ENCODE data around the gene MIDN. TPM values are rescaled to one million over a fixed set of nuclear protein-coding genes. Genes with fewer than 3 reads are reported as not detected.

The MIDN gene
- total and polyA plus RNA-seq, 2 donors (not counting 3 experiments of a cell fraction or from before 2014, with no cell fraction given): 20.0 to 85.9 TPM

DNA sequence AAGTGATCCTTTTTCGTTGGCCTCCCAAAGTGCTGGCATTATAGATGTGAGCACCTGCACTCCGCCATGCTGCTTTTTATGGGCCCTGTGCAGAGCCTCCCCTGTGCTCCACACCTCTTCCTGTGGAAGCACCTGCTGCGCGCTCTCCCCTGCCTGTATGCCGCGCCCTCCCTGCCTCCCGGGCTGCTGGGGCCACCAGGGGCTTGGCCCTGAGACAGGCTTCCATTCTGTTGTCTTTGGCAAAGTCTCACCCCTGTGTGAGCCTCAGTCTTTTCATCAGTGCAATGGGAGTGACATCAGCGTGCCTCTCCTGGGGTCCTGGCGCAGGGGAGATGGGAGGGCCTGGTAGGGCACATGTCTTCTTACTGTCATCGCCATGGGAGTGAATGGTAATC is 28.2 kb downstream of the MIDN start:
- DNase-seq (ENCODE audit: low read depth, low spot score) (no peak), FAIRE-seq (no peak)
- Histone ChIP-seq H3K9me1 (replicated peaks; ENCODE audit: control insufficient read depth, extremely low read depth, insufficient read depth, low read length) (no peaks in the 10 kb centered on the region), H3K4me1 (ENCODE audit: control insufficient read depth, extremely low read depth, insufficient read depth, low read length) (peaks cover 20% of the 10 kb centered on the region), H2AFZ (ENCODE audit: low read depth, low read length) (no peak overlapping the region), H3K4me2 (ENCODE audit: insufficient read depth, low read length) (peak overlapping the region; percentile 74), H4K20me1 (replicated peaks; ENCODE audit: control insufficient read depth, extremely low read depth, insufficient read depth, low read length) (no peaks in the 10 kb centered on the region), H3K9ac (replicated peaks; ENCODE audit: extremely low read depth, insufficient read depth, low read length) (peak overlapping the region; percentile 70), H3K27me3 (ENCODE audit: control insufficient read depth in 2 of 2, insufficient read depth in 2 of 2, low read length in 2 of 2) (no peaks in the 10 kb centered on the region), H3K9me3 (replicated peaks; ENCODE audit: control insufficient read depth, insufficient read depth, low read length) (no peaks in the 10 kb centered on the region), H3K4me3 (replicated peaks in 1 of 3; ENCODE audit: insufficient read depth in 1 of 3, low read depth in 1 of 3, low read length in 3 of 3) (no peak overlapping the region), H3K36me3 (ENCODE audit: control insufficient read depth in 2 of 2, extremely low read depth in 1 of 2, insufficient read depth in 2 of 2, low read length in 2 of 2) (peaks cover 20 to 32% of the 10 kb centered on the region in 2 experiments), H3K27ac (ENCODE audit: insufficient read depth, low read depth, low read length) (peak overlapping the region; percentile 62), H3K79me2 (ENCODE audit: control insufficient read depth, insufficient read depth, low read length) (peaks cover 27% of the 10 kb centered on the region)
- intact Hi-C loops (cut with micrococcal nuclease) (no loop called here), dilution Hi-C loops (cut with MboI; ENCODE audit: extremely low pct_ligation_motif_present, low sequenced_read_pairs) (no loop called here)
- BruUV-seq (replicated peaks): no TSS peak
- CTCF ChIA-PET: interaction anchor here (1.7 kb wide), 1 partner anchor 32 kb away, joined by 18 read pairs; no protein-coding TSS in a partner anchor
- no peak for TF ChIP-seq JUN (IDR thresholded peaks at IDR 0.05; ENCODE audit: borderline replicate concordance, insufficient read depth, insufficient read length, low read depth)
- no peak for TF ChIP-seq EZH2 (IDR thresholded peaks at IDR 0.05; ENCODE audit: borderline replicate concordance, low read depth, low read length, severe bottlenecking)
- POLR2A ChIA-PET: no interaction called here

- Histone ChIP-seq H3K9me3 (replicated peaks; ENCODE audit: control insufficient read depth, insufficient read depth, low read length) (no peaks in the 10 kb centered on the region), H2AFZ (ENCODE audit: low read depth, low read length) (no peak overlapping the region), H3K9me1 (replicated peaks; ENCODE audit: control insufficient read depth, extremely low read depth, insufficient read depth, low read length) (no peaks in the 10 kb centered on the region), H3K79me2 (ENCODE audit: control insufficient read depth, insufficient read depth, low read length) (peaks cover 23% of the 10 kb centered on the region), H3K4me1 (ENCODE audit: control insufficient read depth, extremely low read depth, insufficient read depth, low read length) (peaks cover 18% of the 10 kb centered on the region), H3K4me2 (ENCODE audit: insufficient read depth, low read length) (no peak overlapping the region), H3K27me3 (ENCODE audit: control insufficient read depth in 2 of 2, insufficient read depth in 2 of 2, low read length in 2 of 2) (no peaks in the 10 kb centered on the region), H4K20me1 (replicated peaks; ENCODE audit: control insufficient read depth, extremely low read depth, insufficient read depth, low read length) (no peaks in the 10 kb centered on the region), H3K27ac (ENCODE audit: insufficient read depth, low read depth, low read length) (no peak overlapping the region), H3K4me3 (replicated peaks in 1 of 3; ENCODE audit: insufficient read depth in 1 of 3, low read depth in 1 of 3, low read length in 3 of 3) (no peak overlapping the region), H3K9ac (replicated peaks; ENCODE audit: extremely low read depth, insufficient read depth, low read length) (no peak overlapping the region), H3K36me3 (ENCODE audit: control insufficient read depth in 2 of 2, extremely low read depth in 1 of 2, insufficient read depth in 2 of 2, low read length in 2 of 2) (peaks cover 16 to 28% of the 10 kb centered on the region in 2 experiments)
- FAIRE-seq (no peak), DNase-seq (ENCODE audit: low read depth, low spot score) (no peak)
- CTCF ChIA-PET: no interaction called here
- no TSS peak for BruUV-seq (replicated peaks)
- intact Hi-C loops (cut with micrococcal nuclease): no loop called here
- POLR2A ChIA-PET: interaction anchor here (1.0 kb wide), 1 partner anchor 8 kb away, joined by 3 read pairs; the partner anchor contains the start of gene CIRBP
- TF ChIP-seq EZH2 (IDR thresholded peaks at IDR 0.05; ENCODE audit: borderline replicate concordance, low read depth, low read length, severe bottlenecking) (no peak), POLR2AphosphoS5 (IDR thresholded peaks at IDR 0.05; ENCODE audit: insufficient read depth, low read depth, low read length) (no peak), MAX (IDR thresholded peaks at IDR 0.05; ENCODE audit: insufficient read depth, insufficient read length) (no peak), POLR2A (IDR thresholded peaks at IDR 0.05; ENCODE audit: low read depth, low read length) (no peak), JUN (IDR thresholded peaks at IDR 0.05; ENCODE audit: borderline replicate concordance, insufficient read depth, insufficient read length, low read depth) (no peak), GATA2 (IDR thresholded peaks at IDR 0.05; ENCODE audit: insufficient read depth, insufficient read length, low read depth, low read length) (no peak), FOS (IDR thresholded peaks at IDR 0.05; ENCODE audit: borderline replicate concordance, insufficient read depth, low read length) (no peak), MYC (IDR thresholded peaks at IDR 0.05; ENCODE audit: low read depth, low read length) (no peak)
- TF ChIP-seq, protein P1, sequence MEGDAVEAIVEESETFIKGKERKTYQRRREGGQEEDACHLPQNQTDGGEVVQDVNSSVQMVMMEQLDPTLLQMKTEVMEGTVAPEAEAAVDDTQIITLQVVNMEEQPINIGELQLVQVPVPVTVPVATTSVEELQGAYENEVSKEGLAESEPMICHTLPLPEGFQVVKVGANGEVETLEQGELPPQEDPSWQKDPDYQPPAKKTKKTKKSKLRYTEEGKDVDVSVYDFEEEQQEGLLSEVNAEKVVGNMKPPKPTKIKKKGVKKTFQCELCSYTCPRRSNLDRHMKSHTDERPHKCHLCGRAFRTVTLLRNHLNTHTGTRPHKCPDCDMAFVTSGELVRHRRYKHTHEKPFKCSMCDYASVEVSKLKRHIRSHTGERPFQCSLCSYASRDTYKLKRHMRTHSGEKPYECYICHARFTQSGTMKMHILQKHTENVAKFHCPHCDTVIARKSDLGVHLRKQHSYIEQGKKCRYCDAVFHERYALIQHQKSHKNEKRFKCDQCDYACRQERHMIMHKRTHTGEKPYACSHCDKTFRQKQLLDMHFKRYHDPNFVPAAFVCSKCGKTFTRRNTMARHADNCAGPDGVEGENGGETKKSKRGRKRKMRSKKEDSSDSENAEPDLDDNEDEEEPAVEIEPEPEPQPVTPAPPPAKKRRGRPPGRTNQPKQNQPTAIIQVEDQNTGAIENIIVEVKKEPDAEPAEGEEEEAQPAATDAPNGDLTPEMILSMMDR (IDR thresholded peaks at IDR 0.05; ENCODE audit: extremely low read depth in 1 of 2, insufficient read depth in 1 of 2, low read depth in 1 of 2, low read length in 2 of 2): no peak
- dilution Hi-C loops (cut with MboI; ENCODE audit: extremely low pct_ligation_motif_present, low sequenced_read_pairs): no loop called here
These were observed 28.7 kb downstream of the MIDN start for GRCh38 chr19:1277061-1277460.

All from endothelial cell of umbilical vein (primary cell).